ENCODE data around the gene NIP7.

NIP7 gene

DNA sequence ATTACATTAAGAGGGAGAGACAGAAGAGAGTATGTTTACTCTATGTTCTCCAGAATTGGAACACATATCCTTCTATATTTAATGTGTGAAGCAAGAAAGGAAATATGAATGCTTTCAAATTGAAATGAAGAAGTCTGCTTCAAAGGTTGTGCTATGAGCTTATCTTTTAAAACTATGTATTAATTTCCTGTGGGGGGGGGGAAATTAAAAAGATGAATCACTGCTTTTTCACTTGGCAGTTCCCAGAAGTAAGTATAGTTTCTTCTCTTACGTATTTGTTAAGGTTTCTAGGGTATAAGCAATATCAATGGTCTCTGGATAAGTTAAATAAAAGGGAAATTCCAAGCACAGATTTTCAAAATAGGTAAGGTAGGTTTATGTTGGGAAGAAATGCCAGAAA lies 39.2 kb downstream of the NIP7 start:
- no peak overlapping the region for H3K4me3 ChIP-seq (ENCODE audit: low read length)
- peaks cover 94% of the 10 kb centered on the region for H3K79me2 ChIP-seq (ENCODE audit: control insufficient read depth, low read length)
- H4K20me1 ChIP-seq (ENCODE audit: control insufficient read depth, insufficient read depth, low read depth, low read length): no peaks in the 10 kb centered on the region
- H3K9me2 ChIP-seq (replicated peaks; ENCODE audit: control insufficient read depth, low read length): no peaks in the 10 kb centered on the region
- no peaks in the 10 kb centered on the region for H3K27me3 ChIP-seq (ENCODE audit: control insufficient read depth, low read length)
- no peaks in the 10 kb centered on the region for H3K9me3 ChIP-seq (ENCODE audit: control insufficient read depth, insufficient read depth, low read length)
- TF ChIP-seq CTCF (IDR thresholded peaks at IDR 0.05; ENCODE audit: low read depth, low read length, poor library complexity, severe bottlenecking): no peak
- no peak for TF ChIP-seq EZH2phosphoT487 (IDR thresholded peaks at IDR 0.05; ENCODE audit: borderline replicate concordance, low read length)
- H3K4me1 ChIP-seq (ENCODE audit: control insufficient read depth, low read length): peaks cover 75% of the 10 kb centered on the region
- H3K36me3 ChIP-seq (ENCODE audit: control insufficient read depth, low read length): peaks cover 89% of the 10 kb centered on the region
- H3K27ac ChIP-seq (ENCODE audit: low read depth, low read length): no peak overlapping the region
- no peak overlapping the region for H3K4me2 ChIP-seq (ENCODE audit: low read length)
- H3F3A ChIP-seq (ENCODE audit: control insufficient read depth, insufficient read depth): peaks cover 23% of the 10 kb centered on the region

DNA sequence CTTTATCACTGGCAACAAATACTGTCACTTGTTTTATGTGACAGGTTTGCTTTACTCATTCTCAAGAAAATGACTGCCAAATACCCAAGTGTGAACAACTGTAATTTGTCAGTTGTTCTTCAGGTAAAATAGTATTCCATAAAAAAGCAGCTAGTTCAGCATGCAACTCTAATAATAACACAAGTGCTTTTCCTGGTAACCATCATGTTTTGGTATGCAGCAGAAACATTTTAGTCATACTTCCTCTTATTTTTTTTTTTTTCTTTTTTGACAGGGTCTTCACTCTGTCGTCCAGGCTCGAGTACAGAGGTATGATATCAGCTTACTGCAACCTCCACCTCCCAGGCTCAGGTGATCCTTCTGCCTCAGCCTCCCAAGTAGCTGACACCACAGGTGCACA lies 41.7 kb downstream of the NIP7 start:
- no peaks in the 10 kb centered on the region for H3K9me2 ChIP-seq (replicated peaks; ENCODE audit: control insufficient read depth, low read length)
- peaks cover 18% of the 10 kb centered on the region for H3F3A ChIP-seq (ENCODE audit: control insufficient read depth, insufficient read depth)
- peaks cover 61% of the 10 kb centered on the region for H3K4me1 ChIP-seq (ENCODE audit: control insufficient read depth, low read length)
- no peak for TF ChIP-seq CTCF (IDR thresholded peaks at IDR 0.05; ENCODE audit: low read depth, low read length, poor library complexity, severe bottlenecking)
- TF ChIP-seq EZH2phosphoT487 (IDR thresholded peaks at IDR 0.05; ENCODE audit: borderline replicate concordance, low read length): no peak
- H3K36me3 ChIP-seq (ENCODE audit: control insufficient read depth, low read length): peaks cover 88% of the 10 kb centered on the region
- no peaks in the 10 kb centered on the region for H3K9me3 ChIP-seq (ENCODE audit: control insufficient read depth, insufficient read depth, low read length)
- H4K20me1 ChIP-seq (ENCODE audit: control insufficient read depth, insufficient read depth, low read depth, low read length): peaks cover 4% of the 10 kb centered on the region; the same call in 1 of the 2 replicates
- no peak overlapping the region for H3K27ac ChIP-seq (ENCODE audit: low read depth, low read length)
- peak overlapping the region; percentile 96 for H3K4me2 ChIP-seq (ENCODE audit: low read length)
- H3K4me3 ChIP-seq (ENCODE audit: low read length): no peak overlapping the region
- H3K27me3 ChIP-seq (ENCODE audit: control insufficient read depth, low read length): no peaks in the 10 kb centered on the region
- H3K79me2 ChIP-seq (ENCODE audit: control insufficient read depth, low read length): peaks cover 93% of the 10 kb centered on the region

DNA sequence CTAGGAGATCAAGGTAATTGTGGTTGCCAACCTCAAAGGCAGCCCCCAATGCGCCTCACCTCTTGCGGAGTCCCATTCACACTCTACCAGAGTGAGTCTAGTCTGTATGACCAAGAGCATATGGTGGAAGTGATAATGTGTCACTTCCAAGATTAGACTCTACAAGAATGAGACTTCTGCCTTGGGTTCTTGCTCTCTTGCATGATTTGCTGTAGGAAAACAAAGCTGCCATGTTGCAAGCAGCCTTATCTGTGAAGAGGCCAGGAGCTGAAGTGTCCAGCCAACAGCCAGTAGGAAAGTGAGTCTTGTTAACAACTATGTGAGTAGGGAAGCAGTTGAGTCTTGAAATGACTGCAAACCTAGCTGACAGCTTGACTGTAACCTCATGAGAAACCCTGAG lies 42.8 kb downstream of the NIP7 start:
- peaks cover 16% of the 10 kb centered on the region for H3F3A ChIP-seq (ENCODE audit: control insufficient read depth, insufficient read depth)
- H3K27ac ChIP-seq (ENCODE audit: low read depth, low read length): no peak overlapping the region; the same call in 1 of the 2 replicates
- no peaks in the 10 kb centered on the region for H3K9me2 ChIP-seq (replicated peaks; ENCODE audit: control insufficient read depth, low read length)
- peaks cover 58% of the 10 kb centered on the region for H3K4me1 ChIP-seq (ENCODE audit: control insufficient read depth, low read length)
- H3K36me3 ChIP-seq (ENCODE audit: control insufficient read depth, low read length): peaks cover 77% of the 10 kb centered on the region
- peak overlapping the region; percentile 22 for H3K4me3 ChIP-seq (ENCODE audit: low read length)
- H3K4me2 ChIP-seq (ENCODE audit: low read length): peak overlapping the region; percentile 96
- peaks cover 87% of the 10 kb centered on the region for H3K79me2 ChIP-seq (ENCODE audit: control insufficient read depth, low read length)
- peaks cover 4% of the 10 kb centered on the region; the same call in 1 of the 2 replicates for H4K20me1 ChIP-seq (ENCODE audit: control insufficient read depth, insufficient read depth, low read depth, low read length)
- H3K9me3 ChIP-seq (ENCODE audit: control insufficient read depth, insufficient read depth, low read length): no peaks in the 10 kb centered on the region
- TF ChIP-seq CTCF (IDR thresholded peaks at IDR 0.05; ENCODE audit: low read depth, low read length, poor library complexity, severe bottlenecking) (no peak), EZH2phosphoT487 (IDR thresholded peaks at IDR 0.05; ENCODE audit: borderline replicate concordance, low read length) (no peak)
- no peaks in the 10 kb centered on the region for H3K27me3 ChIP-seq (ENCODE audit: control insufficient read depth, low read length)

All from DOHH2 (cell line).